Measurements from ENCODE around the gene VPS18.

VPS18 gene

DNA sequence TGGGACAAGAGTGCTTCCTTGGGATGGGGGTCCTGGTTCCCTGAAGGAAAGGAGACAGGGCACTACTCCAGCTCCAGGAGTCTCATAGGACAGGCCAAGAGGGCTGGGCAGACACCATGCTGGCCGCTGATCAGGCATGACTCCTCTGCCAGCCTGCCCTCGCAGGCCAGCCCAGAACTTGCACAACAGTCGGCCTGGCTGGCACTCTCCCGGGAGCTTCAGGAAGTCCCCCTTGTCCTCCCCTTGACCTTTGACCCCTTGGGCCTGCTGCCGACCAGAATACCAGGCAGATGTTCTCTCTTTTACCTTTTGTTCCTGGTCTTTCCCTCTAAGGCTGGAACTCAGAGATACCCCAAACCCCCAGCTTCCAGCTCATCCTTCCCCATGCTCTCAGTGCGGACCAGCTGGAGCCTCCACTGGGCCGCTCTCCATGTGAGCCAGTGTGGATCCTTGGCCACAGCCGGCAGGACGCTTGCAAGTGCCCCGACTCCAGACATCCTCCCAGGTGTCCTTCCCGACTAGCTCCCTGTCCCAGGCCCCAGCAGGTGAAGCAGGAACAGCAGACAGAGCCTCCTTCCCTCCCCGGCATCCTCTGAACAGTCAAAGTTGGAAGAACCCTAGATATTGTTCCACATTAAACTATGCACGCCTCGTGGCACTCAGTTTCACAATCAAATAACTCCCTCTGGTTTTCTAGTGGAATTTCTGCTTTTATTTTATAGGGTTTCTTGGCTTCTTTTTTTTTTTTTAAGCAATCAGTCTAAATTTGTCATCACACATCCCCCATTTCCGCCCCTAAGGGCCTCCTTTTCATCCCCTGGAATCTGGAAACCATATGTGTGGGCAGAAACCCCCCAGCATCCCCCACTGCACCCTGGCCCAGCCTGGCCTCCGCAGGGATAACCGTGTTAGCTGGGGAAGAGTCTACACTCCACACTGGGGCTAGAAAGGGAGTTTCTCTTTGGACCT, 15.7 kb downstream of the VPS18 start:
- TF ChIP-seq, protein P1, sequence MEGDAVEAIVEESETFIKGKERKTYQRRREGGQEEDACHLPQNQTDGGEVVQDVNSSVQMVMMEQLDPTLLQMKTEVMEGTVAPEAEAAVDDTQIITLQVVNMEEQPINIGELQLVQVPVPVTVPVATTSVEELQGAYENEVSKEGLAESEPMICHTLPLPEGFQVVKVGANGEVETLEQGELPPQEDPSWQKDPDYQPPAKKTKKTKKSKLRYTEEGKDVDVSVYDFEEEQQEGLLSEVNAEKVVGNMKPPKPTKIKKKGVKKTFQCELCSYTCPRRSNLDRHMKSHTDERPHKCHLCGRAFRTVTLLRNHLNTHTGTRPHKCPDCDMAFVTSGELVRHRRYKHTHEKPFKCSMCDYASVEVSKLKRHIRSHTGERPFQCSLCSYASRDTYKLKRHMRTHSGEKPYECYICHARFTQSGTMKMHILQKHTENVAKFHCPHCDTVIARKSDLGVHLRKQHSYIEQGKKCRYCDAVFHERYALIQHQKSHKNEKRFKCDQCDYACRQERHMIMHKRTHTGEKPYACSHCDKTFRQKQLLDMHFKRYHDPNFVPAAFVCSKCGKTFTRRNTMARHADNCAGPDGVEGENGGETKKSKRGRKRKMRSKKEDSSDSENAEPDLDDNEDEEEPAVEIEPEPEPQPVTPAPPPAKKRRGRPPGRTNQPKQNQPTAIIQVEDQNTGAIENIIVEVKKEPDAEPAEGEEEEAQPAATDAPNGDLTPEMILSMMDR (IDR thresholded peaks at IDR 0.05) = no peak
- no peak for TF ChIP-seq ZFX (IDR thresholded peaks at IDR 0.05; ENCODE audit: borderline replicate concordance)
- no peak overlapping the region for H3K27ac ChIP-seq

DNA sequence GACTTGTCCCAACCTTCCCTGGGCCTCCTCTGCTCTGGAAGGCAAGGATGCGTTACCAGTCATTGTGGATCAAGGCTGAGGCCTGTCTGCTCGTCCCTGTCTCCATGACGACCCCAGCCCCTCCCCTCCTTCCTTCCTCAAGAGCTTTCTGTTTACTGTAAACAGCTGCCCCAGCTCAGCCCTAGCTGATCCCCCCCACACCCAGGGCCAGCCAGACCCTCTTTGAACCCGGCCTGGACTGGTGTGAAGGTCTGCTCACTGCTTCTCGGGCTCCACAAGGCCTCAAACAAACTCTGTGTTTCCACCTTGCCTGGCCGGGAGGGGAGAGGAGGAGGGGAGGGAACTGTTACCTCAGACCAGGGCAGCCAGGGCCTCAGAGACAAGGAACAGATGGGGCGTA, 16.9 kb downstream of the VPS18 start:
- TF ChIP-seq ZFX (IDR thresholded peaks at IDR 0.05; ENCODE audit: borderline replicate concordance) = no peak
- TF ChIP-seq, protein P1 (IDR thresholded peaks at IDR 0.05) = no peak
- no peak overlapping the region for H3K27ac ChIP-seq

DNA sequence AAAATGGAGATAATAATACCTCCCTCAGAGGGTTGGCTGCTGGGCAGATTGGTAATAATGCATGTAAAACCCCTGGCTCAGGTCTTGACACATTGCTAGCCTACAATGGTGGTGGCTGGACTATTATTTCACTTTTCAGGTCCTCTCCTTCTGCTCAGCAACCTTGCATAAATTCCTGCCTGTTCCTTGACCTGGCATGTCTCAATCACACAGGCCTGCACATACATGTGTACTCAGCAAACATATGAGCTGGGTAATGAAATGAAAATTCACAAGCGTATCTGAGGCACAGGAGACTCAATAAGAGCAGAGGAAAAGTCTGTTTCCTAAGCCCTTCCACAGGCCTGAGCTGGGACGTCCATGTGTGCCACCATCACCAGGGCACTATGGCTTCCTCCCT, 17.4 kb downstream of the VPS18 start:
- H3K27ac ChIP-seq = no peak overlapping the region
- TF ChIP-seq, protein P1 (IDR thresholded peaks at IDR 0.05) = no peak
- no peak for TF ChIP-seq ZFX (IDR thresholded peaks at IDR 0.05; ENCODE audit: borderline replicate concordance)

DNA sequence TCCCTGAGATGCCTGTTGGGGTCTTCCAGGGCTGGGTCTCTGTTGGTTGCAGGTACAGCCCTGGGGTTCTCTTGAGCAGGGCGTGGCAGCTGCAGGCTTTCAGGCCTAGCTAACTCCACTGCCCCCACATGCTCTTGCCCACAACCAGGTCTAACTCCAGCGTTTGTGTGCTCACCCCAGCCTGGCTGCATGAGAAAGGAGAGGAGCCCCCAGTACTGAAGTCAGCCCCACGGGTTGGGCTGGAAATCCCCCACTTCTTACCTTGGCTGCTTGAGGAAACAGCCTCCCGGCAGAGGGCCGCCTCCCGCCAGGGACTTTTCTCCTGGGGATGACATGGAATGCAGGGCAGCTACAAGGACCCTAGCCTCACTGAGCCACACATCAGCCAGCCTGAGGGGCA, 18.2 kb downstream of the VPS18 start:
- H3K27ac ChIP-seq = no peak overlapping the region
- TF ChIP-seq ZFX (IDR thresholded peaks at IDR 0.05; ENCODE audit: borderline replicate concordance) = no peak
- TF ChIP-seq, protein P1 (IDR thresholded peaks at IDR 0.05) = no peak

DNA sequence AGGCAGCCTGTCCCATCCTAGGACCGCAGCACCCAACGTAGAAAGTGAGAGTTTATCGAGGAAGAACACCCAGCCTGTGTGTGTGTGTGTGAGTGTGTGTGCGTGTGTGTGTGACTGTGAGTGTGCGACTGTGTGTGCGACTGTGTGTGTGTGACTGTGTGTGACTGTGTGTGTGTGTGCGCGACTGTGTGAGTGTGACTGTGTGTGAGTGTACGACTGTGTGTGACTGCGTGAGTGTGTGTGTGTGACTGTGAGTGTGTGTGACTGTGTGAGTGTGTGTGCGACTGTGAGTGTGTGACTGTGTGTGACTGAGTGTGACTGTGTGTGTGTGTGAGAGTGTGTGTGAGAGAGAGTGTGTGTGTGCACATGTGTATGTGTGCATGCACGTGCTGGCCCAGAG, 19.8 kb downstream of the VPS18 start:
- no peak overlapping the region for H3K27ac ChIP-seq
- no peak for TF ChIP-seq ZFX (IDR thresholded peaks at IDR 0.05; ENCODE audit: borderline replicate concordance)
- TF ChIP-seq, protein P1 (IDR thresholded peaks at IDR 0.05) = no peak

DNA sequence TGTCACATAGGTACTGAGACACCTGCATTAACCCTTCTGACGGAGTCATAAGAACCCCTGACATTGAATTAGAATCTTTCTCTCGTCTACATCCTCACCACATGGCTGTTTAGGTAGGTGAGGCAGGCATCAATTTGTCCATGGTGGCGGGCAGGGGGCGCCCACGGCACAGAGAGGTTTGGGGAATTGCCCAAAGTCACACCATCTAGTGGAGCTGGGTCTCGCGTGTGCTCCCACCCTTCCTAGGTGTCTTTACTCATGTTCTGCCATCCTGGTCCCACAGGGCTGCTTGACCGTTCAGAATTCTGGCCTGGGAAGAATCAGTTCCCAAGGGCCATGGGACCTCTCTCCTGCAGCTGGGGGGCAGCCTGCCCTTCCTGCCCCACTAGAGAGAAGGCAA, 20.2 kb downstream of the VPS18 start:
- no peak for TF ChIP-seq ZFX (IDR thresholded peaks at IDR 0.05; ENCODE audit: borderline replicate concordance)
- TF ChIP-seq, protein P1 (IDR thresholded peaks at IDR 0.05) = peak; percentile 20
- no peak overlapping the region for H3K27ac ChIP-seq

DNA sequence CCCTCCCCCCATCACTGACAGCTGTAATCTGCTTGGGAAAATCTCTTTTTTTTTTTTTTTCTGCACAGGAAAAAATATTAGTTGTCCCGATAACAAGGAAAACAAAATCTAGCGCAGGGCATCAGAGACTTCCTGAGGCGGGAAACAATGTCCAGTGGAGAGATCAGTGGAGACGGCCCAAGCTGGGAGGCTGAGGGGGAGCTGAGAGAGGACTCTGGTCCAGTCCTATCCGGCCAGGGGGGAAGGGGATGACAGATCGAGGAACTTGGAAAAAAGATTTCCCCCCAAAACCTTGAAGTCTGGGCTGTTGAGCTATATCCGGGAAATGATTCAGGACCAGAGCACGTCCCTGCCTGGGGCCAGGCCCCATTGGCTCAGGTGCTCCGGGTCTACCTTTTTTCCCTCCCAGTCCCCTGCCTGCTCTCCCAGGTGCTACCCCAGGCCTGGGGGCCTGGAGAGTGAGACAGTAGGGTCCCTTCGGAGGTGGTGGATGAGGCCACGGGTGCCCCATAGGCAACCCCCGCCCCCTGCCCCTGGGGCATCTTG, 20.9 kb downstream of the VPS18 start:
- TF ChIP-seq, protein P1 (IDR thresholded peaks at IDR 0.05) = no peak
- no peak for TF ChIP-seq ZFX (IDR thresholded peaks at IDR 0.05; ENCODE audit: borderline replicate concordance)

More for the DNA sequence above, 20.9 kb downstream of the VPS18 start:
- H3K27ac ChIP-seq = no peak overlapping the region

All from 22Rv1 (cell line).